G401.6 (cell line): ENCODE measurements around the gene RNF222.
"Not testable (repeated sequence)": the region's sequence is repeated elsewhere in the genome, so short reads cannot be mapped to it uniquely, and the experiment has no call there.

ENCODE experiments used
- FAIRE-seq: peaks from 2 replicates; lab custom pipeline; 2012; peaks lifted over from hg19 to GRCh38; lab: Jason Lieb, UNC

The RNF222 gene

DNA sequence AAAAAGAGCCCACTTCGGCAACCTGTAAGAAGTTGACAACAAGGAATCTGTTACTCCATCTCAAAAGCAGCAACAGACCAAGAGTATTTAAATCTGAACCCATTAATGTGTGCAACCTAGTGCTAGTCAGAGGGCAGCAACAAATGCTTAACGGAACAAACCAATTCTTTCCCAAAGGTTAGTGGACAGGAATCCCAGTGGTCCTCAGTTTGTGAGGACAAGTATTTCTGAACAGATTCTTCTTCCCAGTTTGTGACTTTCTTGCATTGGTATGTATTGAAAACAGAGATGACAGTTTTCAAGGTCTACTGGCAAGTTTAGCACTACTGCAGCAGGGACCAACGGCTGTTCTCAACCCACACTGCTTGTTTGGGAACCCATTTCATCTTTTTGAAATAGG lies 17.6 kb downstream of the RNF222 start:
- FAIRE-seq: no peak

DNA sequence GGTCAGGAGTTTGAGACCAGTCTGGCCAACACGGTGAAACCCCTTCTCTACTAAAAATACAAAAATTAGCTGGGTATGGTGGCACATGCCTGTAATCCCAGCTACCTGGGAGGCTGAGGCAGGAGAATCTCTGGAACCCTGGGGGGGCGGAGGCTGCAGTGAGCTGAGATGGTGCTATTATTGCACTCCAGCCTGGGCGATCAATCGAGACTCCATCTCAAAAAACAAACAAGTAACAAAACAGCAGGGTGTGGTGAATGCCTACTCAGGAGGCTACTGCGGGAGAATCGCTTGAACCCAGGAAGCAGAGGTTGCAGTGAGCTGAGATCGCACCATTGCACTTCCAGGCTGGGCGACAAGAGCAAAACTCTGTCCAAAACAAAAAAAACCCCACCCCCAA lies 19.5 kb downstream of the RNF222 start:
- FAIRE-seq: not testable (repeated sequence)

DNA sequence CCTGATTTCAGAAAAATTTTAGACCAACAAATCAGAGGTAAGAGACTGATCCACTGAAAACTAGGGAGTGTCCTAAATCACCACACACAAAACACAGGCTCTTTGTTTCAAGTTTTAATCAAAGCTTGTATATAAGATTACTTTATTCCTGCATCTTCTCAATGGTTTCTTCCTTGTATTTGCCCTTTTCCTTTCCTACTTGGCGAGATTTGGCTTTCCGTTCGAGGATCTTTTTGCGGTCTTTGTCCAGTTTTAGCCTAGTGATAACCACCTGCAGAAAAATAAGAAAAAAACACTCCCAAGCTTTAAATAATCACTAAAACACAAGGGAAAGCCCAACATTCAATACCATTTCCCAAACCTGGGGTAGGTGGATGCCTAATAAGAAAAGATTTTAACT lies 20.2 kb downstream of the RNF222 start:
- FAIRE-seq: no peak

DNA sequence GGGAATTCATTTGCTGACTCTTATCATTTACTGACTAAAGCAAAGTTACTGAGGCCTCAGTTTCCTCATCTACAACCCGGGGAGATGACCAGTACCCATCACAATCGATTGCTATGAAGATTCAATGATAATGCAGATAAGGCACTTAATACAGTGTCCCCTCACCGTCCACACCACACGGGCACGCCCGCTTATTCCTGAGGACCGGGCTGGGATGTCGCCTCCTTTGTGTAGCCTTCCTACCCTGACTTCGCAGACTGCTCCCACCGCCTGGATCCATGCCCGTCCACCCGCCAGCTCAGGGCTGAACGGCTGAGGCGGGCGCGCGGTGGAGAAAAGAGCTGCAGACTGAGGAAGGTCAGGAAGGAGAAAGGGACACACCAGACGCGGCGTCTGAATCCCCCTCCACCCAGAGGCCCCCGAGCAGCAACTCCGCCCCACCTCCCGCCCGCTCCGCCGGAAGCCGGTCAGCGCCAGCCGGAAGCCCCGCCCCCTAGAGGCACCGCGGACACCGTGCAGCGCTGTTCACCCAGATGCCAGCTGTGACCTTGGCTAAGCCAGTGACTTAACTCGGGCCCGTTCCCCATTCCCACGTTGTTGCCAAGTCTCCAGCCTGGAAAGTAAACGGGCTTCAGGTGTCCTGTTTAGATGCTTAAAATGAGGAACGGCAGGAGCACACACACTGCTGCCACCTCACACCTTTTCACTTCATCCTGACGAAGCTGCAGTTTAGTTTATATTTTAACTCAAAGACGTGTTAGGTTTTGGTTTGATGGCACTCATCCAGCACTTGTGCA lies 21.2 kb downstream of the RNF222 start, which contains the start of gene KRABD2:
TSS of gene KRABD2 (minus strand) at position 434 of the 797 bp plus-strand sequence.
- FAIRE-seq: peak; percentile 94

DNA sequence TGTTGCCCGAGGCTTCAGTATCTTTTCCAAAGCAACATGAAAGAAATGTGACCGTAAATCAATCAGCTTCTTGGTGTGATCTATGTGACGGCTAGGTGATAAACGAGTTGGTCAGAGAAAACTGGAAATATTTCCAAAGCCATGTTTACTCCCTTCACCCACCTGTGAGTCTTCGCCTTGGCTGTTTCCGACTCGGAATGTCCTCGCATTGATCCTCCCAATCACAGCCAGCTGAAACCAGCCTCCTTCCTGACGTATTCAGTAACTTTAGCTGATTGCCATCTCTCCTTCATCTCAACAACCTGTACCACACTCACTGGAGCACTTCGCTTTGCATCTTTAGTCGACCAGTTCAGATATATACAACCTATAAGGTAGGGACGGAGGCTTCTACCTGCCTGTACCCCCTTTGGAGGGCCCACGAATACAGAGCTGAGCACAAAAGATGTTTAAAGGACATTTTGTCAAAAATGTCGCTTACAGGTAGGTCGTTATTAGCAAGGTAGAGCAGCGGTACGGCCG lies 21.8 kb downstream of the RNF222 start:
- FAIRE-seq: no peak

DNA sequence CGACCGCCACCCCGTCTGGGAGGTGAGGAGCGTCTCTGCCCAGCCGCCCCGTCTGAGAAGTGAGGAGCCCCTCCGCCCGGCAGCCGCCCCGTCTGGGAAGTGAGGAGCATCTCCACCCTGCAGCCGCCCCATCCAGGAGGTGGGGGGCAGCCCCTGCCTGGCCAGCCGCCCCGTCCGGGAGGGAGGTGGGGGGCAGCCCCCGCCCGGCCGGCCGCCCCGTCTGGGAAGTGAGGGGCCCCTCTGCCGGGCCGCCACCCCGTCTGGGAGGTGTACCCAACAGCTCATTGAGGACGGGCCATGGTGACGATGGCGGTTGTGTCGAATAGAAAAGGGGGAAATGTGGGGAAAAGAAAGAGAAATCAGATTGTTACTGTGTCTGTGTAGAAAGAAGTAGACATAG lies 23.8 kb downstream of the RNF222 start:
- FAIRE-seq: not testable (repeated sequence)

DNA sequence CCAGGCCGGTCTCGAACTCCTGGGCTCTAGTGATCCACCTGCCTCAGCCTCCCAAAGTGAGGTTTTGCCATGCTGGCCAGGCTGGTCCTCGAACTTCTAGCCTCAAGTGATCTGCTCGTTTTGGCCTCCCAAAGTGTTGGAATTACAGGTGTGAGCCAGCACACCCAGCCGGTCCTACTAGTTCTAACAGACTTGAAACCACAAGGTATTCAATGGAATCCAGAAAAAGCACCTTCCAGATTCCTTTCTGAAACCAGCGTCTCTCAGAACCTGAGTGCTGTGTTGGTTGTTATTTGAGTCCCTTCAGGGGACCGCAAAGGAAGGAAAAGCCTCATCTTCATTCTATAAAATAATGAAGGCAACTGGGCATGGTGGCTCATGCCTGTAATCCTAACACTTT lies 25.2 kb downstream of the RNF222 start:
- no peak for FAIRE-seq

DNA sequence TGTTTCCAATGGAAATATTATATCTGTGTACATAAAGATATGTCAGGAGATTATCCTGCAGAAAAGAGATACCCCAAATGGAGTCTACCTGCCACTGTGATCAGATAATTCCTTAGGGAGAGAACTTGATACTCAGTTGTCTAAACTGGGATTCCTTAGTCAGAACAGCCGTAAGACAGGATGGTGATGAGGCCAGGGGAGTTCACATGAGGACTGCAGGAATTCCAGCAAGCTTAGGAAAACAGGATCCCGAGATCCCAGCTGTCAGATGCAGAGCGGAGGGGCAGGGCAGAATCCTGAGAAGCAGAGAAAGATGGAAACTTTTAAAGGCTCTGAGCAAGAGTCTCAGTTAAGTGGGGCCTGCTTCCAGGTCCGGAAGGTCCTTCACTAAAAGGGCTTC lies 25.8 kb downstream of the RNF222 start:
- no peak for FAIRE-seq

DNA sequence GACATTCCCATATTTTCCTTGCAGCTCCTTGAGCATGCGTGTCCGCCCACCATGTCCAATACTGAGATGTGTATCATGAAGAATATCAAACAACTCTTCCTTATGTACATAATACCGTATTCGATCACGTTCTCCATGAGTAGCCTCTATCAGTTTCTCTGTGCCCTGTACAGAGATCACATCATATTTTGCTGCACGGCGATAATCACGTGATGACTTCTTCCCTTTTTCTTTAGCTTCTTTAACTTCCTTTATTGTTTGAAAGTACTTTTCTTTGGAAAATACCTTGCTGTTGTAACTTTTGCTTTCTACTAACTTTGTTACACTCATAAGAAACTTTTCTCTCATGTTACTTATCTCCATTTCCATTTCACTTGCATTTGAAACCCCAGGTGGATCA lies 27.7 kb downstream of the RNF222 start:
- no peak for FAIRE-seq

DNA sequence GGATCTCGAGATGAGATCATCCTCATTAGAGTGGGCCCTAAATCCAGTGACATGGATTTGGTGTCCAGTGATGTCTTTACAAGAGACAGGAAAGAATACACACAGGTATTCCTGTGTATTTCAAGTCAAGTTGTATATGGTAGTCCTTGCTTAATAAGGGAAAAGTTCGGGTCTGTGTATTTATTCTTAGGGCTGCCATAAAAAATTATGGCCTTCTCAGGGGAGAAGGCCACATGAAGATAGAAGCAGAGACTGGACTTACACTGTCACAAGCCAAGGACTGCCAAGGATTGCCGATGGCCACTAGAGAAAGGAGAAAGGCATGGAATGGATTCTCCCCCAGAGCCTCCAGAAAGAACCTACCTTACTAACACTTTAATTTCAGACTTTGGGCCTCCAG lies 29.4 kb downstream of the RNF222 start:
- FAIRE-seq: no peak

DNA sequence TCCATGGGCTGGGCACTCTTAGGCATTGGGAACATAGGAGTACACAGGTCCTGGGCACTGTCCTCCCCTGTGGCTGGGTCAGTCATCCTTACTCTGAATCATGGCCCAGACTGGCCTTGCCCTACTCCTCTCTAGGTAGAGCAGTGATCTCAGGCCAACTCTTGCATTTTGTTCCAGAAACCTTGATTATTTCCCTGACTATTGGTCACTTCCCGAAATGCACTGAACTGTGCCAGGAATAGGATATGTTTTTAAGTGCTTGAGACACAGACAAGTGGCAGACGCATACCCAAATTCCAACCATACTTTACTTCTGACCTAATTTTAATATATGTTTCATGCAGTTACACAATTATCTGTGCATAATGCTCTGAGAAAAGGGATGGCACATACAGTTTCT lies 31.4 kb downstream of the RNF222 start:
- FAIRE-seq: no peak

DNA sequence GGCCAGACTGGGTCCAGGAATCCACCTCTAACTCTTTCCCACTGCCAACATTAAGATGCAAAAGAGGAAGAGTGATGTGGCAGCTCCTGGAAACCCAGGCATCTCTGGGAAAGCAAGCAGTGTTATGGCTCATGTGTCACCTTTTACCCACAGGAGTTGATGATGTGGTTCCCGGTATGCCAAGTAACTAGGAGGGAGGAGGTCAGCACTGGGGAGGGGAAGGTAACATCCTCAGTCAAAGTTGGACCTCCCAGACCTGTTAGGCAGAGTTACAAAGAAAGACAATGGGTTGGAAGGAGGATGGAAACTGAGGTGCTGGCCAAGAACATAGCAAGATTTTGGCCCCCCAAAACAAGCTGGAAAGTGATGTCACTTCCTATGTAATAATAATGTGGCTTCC lies 32.5 kb downstream of the RNF222 start:
- FAIRE-seq: no peak

DNA sequence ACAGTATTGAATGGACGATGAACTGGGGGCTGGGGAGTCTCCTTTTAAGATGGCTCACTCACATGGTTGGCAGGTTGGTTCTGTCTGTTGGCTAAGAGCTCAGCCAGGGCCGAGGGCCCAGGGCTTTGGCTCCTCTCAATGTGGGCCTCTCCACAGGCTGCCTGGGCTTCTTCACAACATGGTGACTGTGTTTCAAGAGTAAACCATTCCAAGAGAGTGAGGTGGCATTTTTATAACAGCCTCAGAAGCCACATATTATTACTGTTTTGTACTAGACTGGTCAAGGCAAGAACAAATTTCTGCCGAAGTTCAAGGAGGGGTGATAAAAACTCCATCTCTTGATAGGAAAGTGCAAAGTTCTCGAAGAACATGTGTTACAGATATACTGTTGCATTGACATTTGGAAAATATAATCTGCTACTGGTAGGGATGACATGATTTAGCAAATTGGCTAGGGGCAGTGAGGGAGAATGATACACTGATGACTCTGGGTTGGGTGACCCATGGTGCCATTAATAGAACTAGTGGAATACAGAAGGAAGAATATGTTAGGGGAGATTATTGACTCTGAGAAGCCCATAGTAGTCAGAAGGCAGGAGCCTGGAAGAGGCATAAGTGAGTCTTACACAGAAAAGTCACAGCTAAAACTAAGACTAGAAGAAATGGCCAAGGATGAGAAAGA lies 34.8 kb downstream of the RNF222 start:
- no peak for FAIRE-seq

DNA sequence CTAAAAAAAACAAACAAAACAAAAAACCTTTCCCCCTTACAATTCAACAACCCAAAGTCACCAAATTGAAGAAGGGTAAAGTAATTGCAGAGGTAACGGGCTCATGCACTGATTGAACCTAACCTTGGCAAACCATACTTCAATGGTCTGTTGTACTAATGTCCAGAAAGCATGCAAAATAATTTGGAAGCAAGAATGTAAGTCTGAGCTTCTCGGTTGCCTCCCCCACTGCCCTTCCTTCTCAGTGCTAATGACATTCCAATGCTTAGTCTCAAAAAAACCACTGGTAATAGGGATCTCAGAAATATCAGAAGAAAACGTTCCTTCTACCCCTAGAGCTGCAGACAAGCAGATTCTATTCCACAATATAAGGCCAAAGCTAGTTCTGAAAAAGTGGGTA lies 36.9 kb downstream of the RNF222 start:
- FAIRE-seq: no peak

DNA sequence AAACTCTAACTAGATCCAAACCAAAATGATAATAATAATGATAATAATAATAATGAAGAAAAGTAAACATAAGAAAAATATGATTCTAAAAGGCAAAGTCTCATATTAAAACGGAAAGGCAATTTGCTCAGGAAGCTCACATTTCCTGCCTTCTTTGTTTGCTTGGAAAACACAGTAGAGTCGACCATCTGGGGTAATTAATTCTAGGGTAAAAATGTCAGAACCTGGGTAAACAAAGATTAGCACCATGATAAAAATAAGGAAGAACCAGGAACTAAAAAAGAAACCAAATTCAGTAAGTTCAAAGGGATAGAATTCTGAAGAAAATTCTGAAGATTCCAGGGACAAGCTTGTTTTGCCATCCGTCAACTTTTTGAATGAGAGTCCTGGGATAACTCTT lies 37.4 kb downstream of the RNF222 start:
- FAIRE-seq: peak; percentile 15

DNA sequence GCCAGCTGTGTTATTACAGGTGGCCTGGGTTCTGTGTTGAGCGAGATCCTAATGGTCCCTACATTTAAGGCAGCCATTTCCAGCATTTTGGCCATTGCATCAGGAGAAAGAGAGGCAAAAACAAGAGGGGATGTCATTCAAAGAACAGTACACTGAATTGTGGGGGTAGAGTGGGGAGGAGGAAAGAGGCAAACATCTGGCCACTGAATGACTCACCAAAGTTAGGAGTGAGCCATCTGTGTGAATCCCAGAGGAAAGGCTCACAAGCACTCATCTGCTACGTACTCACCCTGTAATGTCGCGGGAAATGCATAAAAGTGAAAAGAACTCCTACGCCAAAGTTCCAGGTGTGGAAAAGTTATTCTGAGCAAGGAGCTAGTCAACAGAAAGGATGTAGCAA lies 37.9 kb downstream of the RNF222 start:
- no peak for FAIRE-seq

DNA sequence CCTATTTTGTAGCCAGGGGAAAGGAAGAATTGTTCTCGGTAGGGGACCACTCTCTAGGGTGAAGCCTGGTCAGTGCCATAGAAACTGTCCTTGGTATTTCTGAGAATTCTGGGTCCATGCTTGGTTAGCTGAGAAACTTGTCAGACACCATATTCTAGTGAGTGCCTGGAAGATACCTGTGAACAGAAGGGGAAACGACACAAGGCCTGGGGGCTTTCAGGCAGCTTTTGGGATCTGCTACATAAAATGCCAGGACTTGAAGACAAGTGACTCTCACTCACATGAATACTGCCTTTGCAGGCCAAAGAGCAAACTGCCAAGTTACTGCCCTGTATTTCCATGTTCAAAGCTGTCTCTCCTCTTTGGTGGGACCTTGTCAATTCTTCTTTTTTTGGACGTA lies 39.7 kb downstream of the RNF222 start:
- FAIRE-seq: no peak

DNA sequence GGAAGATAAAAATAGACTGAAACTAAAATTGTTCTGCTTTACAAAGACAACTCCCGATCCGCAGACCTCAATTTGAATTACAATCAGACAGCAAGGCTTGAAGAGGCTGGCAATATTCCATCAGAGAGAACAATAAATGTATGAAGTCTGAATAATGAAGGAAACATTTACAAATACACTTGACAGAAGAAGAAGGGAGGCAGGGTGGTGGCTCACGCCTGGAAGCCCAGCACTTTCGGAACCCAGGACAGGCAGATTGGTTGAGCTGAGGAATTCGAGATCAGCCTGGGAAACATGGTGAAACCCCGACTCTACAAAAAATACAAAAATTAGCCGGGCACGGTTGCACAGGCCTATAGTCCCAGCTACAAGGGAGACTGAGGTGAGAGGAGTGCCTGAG lies 43.4 kb downstream of the RNF222 start:
- FAIRE-seq: no peak

DNA sequence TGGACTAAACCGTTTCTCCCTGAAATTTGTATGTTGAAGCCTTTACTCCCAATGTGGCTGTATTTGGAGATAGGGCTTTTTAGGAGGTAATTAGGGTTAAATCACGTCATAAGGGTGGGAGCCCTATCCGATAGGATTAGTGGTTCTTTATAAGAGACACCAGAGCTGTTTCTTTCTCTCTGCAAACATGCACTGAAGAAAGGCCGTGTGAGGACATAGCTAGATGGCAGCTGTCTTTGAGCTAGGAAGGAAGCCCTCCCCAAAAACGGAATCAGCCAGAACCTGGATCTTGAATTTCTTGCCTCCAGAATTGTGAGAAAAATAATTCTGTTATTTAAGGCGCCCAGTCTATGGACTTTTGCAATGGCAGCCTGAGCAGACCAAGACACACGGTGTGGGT lies 43.9 kb downstream of the RNF222 start:
- FAIRE-seq: no peak

DNA sequence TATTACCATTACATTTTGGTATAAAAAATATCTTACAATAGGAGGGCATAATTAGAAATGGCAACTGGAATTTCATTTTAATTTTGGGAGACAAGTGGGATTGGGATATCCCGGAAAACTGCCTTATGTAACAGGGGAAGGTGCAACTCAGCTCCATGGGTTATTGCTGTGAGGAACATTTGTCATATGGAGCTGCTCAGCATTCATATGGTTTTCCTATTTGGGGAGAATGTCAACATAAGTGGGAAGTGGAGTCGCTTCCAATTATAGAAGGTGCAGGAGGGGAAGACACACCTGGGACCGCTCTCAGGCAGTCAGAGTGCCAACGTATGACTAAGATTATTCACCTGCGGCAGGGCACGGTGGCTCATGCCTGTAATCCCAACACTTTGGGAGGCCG lies 47.3 kb downstream of the RNF222 start:
- FAIRE-seq: no peak

DNA sequence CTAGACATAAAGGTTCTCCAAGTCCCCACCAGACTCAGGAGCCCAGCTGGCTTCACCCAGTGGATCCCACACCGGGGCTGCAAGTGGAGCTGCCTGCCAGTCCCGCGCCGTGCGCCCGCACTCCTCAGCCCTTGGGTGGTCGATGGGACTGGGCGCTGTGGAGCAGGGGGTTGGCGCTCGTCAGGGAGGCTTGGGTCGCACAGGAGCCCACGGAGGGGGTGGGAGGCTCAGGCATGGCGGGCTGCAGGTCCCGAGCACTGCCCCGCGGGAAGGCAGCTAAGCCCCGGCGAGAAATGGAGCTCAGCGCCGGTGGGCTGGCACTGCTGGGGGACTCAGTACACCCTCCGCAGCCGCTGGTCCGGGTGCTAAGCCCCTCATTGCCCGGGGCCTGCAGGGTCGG lies 50.6 kb downstream of the RNF222 start:
- not testable (repeated sequence) for FAIRE-seq

DNA sequence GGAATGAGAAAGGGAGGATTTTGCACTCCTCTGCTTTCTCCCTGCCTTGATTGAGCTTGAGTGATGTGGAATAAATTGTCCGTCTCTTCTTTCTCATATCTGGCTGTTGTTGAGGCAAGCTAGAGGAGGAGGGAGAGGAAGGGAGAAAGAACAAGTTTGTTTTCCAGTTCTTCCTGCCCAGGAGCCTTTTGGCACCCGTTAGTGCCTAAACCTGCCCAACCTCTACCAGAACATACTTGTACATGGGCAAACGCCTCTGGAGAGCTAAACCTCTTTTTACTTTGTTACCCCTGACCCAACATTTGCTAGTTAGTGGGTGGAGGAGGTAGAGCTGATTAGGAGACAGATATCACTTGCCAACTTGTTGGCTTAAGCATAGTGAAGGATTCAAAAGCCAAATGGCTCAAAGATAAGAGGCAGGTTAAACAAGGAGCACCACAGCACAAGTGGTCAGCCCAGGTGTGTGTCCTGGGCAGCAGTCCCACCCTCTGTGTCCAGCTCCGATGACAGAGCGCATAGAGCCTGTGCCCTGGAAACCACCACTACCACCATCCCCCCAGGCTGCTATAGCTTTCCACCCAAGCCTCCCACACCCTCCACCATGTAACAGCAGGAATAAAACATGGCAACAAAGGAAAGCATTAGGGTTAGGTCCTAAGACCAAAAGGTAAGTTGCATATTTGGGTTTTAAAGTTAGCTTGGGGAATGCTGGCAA lies 51.5 kb downstream of the RNF222 start:
- no peak for FAIRE-seq

DNA sequence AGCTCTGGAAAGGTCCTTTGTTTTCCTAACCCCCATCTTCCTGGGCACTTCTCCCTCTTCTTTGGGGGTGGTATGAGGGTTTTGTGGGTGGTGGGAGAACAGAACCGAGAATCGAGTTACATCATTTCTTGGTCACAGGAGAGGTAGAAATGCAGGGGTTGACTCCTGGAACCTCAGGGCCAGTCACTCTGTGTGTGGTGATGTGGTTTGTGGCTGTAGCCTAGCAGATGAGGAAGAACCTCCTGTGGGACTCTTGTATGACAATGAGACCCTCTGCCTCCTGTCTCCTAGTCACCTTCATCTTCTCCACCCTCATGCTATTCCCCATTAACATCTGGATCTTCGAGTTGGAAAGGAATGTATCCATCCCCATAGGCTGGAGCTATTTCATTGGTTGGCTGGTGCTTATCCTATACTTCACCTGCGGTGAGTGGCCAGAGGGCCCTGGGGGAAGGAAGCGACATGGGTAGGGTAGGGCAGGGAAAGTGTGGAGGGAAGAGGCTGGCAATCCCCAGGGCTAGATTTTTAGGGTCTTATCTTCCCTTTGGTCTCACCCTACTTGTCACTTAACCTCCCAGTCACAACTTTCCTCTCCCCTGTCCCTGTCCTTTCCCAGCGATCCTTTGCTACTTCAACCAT lies 52.5 kb downstream of the RNF222 start:
- no peak for FAIRE-seq
